Ishikawa (cell line): ENCODE data around the gene ZNF385C.

ENCODE experiments used
- CEBPB ChIP-seq: IDR thresholded peaks from 2 replicates; pipeline ENCODE4 v1.6.1; 2012
- CREB1 ChIP-seq: IDR thresholded peaks from 2 replicates; pipeline ENCODE4 v1.6.1; 2012; ENCODE audit warnings: low read depth
- EGR1 ChIP-seq: IDR thresholded peaks from 2 replicates; pipeline ENCODE4 v1.6.1; 2012
- EP300 ChIP-seq: IDR thresholded peaks from 2 replicates; pipeline ENCODE4 v1.6.1; 2012; ENCODE audit warnings: borderline replicate concordance
- REST ChIP-seq: IDR thresholded peaks from 2 replicates; pipeline ENCODE4 v1.6.1; 2012; ENCODE audit warnings: low read depth, mild to moderate bottlenecking
- TAF1 ChIP-seq: IDR thresholded peaks from 2 replicates; pipeline ENCODE4 v1.6.1; 2012; ENCODE audit warnings: low read depth, mild to moderate bottlenecking
- TF ChIP-seq, protein P1 (sequence below): IDR thresholded peaks from 2 replicates; pipeline ENCODE4 v1.6.1; 2012

GRCh38 chr17:42062681-42063080 lies 35.6 kb downstream of the ZNF385C start:
- TF ChIP-seq CEBPB (no peak), REST (no peak), TAF1 (no peak), CREB1 (no peak), EP300 (no peak), EGR1 (no peak)
- TF ChIP-seq, protein P1, sequence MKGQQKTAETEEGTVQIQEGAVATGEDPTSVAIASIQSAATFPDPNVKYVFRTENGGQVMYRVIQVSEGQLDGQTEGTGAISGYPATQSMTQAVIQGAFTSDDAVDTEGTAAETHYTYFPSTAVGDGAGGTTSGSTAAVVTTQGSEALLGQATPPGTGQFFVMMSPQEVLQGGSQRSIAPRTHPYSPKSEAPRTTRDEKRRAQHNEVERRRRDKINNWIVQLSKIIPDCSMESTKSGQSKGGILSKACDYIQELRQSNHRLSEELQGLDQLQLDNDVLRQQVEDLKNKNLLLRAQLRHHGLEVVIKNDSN: no peak
